ENCODE results near the gene JARID2. TPM values are rescaled to one million over a fixed set of nuclear protein-coding genes. Genes with fewer than 3 reads are reported as not detected.

Gene JARID2
- total RNA-seq, 4 donors from 2014 or later, result 20.0 to 29.4 (median 23.9) TPM

- 90% methylated on average over 7 of the region's 7 CpGs for WGBS
- DNase-seq (ENCODE audit: low spot score in 2 of 2), result no peak
- Histone ChIP-seq H3K9me3 (no peaks in the 10 kb centered on the region), H3K4me1 (no peaks in the 10 kb centered on the region), H3K27me3 (no peaks in the 10 kb centered on the region), H3K27ac (no peak overlapping the region), H3K4me3 (no peak overlapping the region), H3K36me3 (no peaks in the 10 kb centered on the region)
- no peak for TF ChIP-seq POLR2AphosphoS5 (IDR thresholded peaks at IDR 0.05)
- TF ChIP-seq POLR2A (IDR thresholded peaks at IDR 0.05), result no peak
- no peak for TF ChIP-seq CTCF (IDR thresholded peaks at IDR 0.05)
- TF ChIP-seq EP300 (IDR thresholded peaks at IDR 0.05), result no peak
Measured at GRCh38 chr6:15232836-15233510, 12.9 kb upstream of the JARID2 start.

GRCh38 chr6:15234068-15234758 is 11.7 kb upstream of the JARID2 start:
- DNase-seq (ENCODE audit: low spot score in 2 of 2), result no peak
- H3K36me3 ChIP-seq, result no peaks in the 10 kb centered on the region
- H3K4me1 ChIP-seq, result no peaks in the 10 kb centered on the region
- H3K27me3 ChIP-seq, result no peaks in the 10 kb centered on the region
- no peak overlapping the region for H3K4me3 ChIP-seq
- no peaks in the 10 kb centered on the region for H3K9me3 ChIP-seq
- no peak for TF ChIP-seq CTCF (IDR thresholded peaks at IDR 0.05)
- TF ChIP-seq EP300 (IDR thresholded peaks at IDR 0.05), result no peak
- no peak overlapping the region for H3K27ac ChIP-seq
- 98% methylated on average over 2 of the region's 2 CpGs for WGBS

GRCh38 chr6:15239616-15240364 is 6.1 kb upstream of the JARID2 start:
- H3K9me3 ChIP-seq, result no peaks in the 10 kb centered on the region
- peaks cover 6% of the 10 kb centered on the region for H3K4me1 ChIP-seq
- TF ChIP-seq POLR2AphosphoS5 (IDR thresholded peaks at IDR 0.05), result no peak
- TF ChIP-seq CTCF (IDR thresholded peaks at IDR 0.05), result no peak
- no peak for TF ChIP-seq POLR2A (IDR thresholded peaks at IDR 0.05)
- TF ChIP-seq EP300 (IDR thresholded peaks at IDR 0.05), result no peak
- no peak overlapping the region for H3K4me3 ChIP-seq
- no peaks in the 10 kb centered on the region for H3K36me3 ChIP-seq
- WGBS, result 27% methylated on average over 5 of the region's 5 CpGs
- no peaks in the 10 kb centered on the region for H3K27me3 ChIP-seq
- DNase-seq (ENCODE audit: low spot score in 2 of 2), result no peak
- H3K27ac ChIP-seq, result no peak overlapping the region

GRCh38 chr6:15242503-15242902 is 3.4 kb upstream of the JARID2 start:
- Histone ChIP-seq H3K27me3 (no peaks in the 10 kb centered on the region), H3K27ac (no peak overlapping the region), H3K4me3 (no peak overlapping the region), H3K9me3 (no peaks in the 10 kb centered on the region), H3K36me3 (no peaks in the 10 kb centered on the region), H3K4me1 (peaks cover 15% of the 10 kb centered on the region)
- no peak for DNase-seq (ENCODE audit: low spot score in 2 of 2)
- TF ChIP-seq EP300 (IDR thresholded peaks at IDR 0.05) (no peak), CTCF (IDR thresholded peaks at IDR 0.05) (no peak), POLR2AphosphoS5 (IDR thresholded peaks at IDR 0.05) (no peak), POLR2A (IDR thresholded peaks at IDR 0.05) (no peak)
- 83% methylated on average over 2 of the region's 2 CpGs for WGBS

All from suprapubic skin (tissue), 4 donors.